DND-41 (cell line): ENCODE measurements around the gene SENP7.

Experiments used
- EZH2 ChIP-seq: IDR thresholded peaks from 3 replicates; pipeline ENCODE4 v1.6.1; 2012; ENCODE audit warnings: borderline replicate concordance, low read depth, mild to moderate bottlenecking, moderate library complexity, low read length, inconsistent platforms; ENCODE audit not compliant: severe bottlenecking
- TF ChIP-seq, protein P1 (sequence below): IDR thresholded peaks from 2 replicates; pipeline ENCODE4 v1.5.1; 2012; ENCODE audit warnings: borderline replicate concordance, low read length, moderate library complexity, mild to moderate bottlenecking; ENCODE audit not compliant: poor library complexity, severe bottlenecking; ENCODE audit errors: extremely low read depth

DNA sequence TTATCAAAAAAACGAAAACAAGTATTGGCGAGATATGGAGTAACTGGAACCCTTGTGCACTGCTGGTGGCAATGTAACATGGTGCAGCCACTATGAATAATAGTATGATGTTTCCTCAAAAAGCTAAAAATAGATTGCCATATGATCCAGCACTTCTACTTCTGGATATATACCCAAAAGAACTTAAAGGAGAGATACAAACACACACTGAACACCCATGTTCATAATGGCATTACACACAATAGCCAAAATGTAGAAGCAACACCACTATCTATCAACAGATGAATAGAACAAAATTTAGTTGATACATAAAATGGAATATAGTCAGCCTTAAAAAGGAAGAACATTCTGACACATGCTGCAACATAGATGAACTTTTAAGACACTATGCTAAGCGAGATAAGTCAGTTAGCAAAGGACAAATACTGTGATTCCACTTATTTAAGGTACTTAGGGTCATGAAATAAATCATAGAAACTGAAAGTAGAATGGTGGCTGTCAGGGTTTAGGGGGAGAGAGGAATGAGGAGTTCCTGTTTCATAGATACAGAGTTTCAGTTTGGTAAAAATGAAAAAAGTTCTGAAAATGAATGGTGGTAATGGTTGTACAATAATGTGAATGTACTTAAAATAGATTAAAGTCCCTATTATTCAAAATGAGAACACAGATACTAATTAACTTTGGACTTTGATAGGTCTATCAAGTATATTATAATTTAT, 133.2 kb downstream of the SENP7 start:
- TF ChIP-seq, protein P1, sequence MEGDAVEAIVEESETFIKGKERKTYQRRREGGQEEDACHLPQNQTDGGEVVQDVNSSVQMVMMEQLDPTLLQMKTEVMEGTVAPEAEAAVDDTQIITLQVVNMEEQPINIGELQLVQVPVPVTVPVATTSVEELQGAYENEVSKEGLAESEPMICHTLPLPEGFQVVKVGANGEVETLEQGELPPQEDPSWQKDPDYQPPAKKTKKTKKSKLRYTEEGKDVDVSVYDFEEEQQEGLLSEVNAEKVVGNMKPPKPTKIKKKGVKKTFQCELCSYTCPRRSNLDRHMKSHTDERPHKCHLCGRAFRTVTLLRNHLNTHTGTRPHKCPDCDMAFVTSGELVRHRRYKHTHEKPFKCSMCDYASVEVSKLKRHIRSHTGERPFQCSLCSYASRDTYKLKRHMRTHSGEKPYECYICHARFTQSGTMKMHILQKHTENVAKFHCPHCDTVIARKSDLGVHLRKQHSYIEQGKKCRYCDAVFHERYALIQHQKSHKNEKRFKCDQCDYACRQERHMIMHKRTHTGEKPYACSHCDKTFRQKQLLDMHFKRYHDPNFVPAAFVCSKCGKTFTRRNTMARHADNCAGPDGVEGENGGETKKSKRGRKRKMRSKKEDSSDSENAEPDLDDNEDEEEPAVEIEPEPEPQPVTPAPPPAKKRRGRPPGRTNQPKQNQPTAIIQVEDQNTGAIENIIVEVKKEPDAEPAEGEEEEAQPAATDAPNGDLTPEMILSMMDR: no peak
- no peak for TF ChIP-seq EZH2
